Stimulated activated CD4-positive, alpha-beta T cell treated with anti-CD3 and anti-CD28 coated beads, TNF-alpha, amount 100 ng/mL, for 24 hours (primary cell): Measurements from ENCODE around the gene QRFP.

Experiments
- DNase-seq, 3 experiments: peaks; one replicate each; pipeline ENCODE4 v3.0.0-alpha.2; 2020; ENCODE audit warnings: low read depth in 3 of 3

QRFP gene

GRCh38 chr9:130896233-130897014 is at the start of gene QRFP:
TSS of gene QRFP (minus strand) at chr9:130896812. CDS start at chr9:130893838, 2,974 bp downstream.
- DNase-seq: no peak

GRCh38 chr9:130945173-130945572 is 48.6 kb upstream of the QRFP start:
- no peak for DNase-seq

GRCh38 chr9:130944510-130945058 is 48.0 kb upstream of the QRFP start:
- DNase-seq: no peak

- no peak for DNase-seq
Observed at GRCh38 chr9:130943777-130944176, 47.2 kb upstream of the QRFP start.

GRCh38 chr9:130943221-130943620 is 46.6 kb upstream of the QRFP start:
- no peak for DNase-seq

GRCh38 chr9:130942679-130943078 is 46.1 kb upstream of the QRFP start:
- DNase-seq: no peak

- no peak for DNase-seq
Observed at GRCh38 chr9:130942084-130942483, 45.5 kb upstream of the QRFP start.

GRCh38 chr9:130940693-130941576 is 44.3 kb upstream of the QRFP start:
- peak; percentile 49 to 77 (median 50) for DNase-seq

- no peak for DNase-seq
Observed at GRCh38 chr9:130940027-130940549, 43.5 kb upstream of the QRFP start.

GRCh38 chr9:130939405-130940026 is 42.9 kb upstream of the QRFP start:
- no peak for DNase-seq

- DNase-seq: no peak
Observed at GRCh38 chr9:130938652-130939404, 42.2 kb upstream of the QRFP start, which contains the start of gene FIBCD1. TSS of gene FIBCD1 (minus strand) at chr9:130939247. CDS start at chr9:130938607, 640 bp downstream.

- no peak for DNase-seq
Observed at GRCh38 chr9:130938184-130938651, 41.6 kb upstream of the QRFP start.

GRCh38 chr9:130937146-130938076 is 40.8 kb upstream of the QRFP start:
- DNase-seq: no peak

- DNase-seq: no peak
Observed at GRCh38 chr9:130936285-130937117, 39.9 kb upstream of the QRFP start.

GRCh38 chr9:130935648-130936271 is 39.1 kb upstream of the QRFP start:
- no peak for DNase-seq

- DNase-seq: no peak
Observed at GRCh38 chr9:130934702-130935647, 38.4 kb upstream of the QRFP start.

GRCh38 chr9:130934246-130934645 is 37.6 kb upstream of the QRFP start:
- DNase-seq: no peak
